ENCODE data around the gene SF3A1. TPM values are rescaled to one million over a fixed set of nuclear protein-coding genes. Genes with fewer than 3 reads are reported as not detected.

SF3A1 gene
- total and polyA plus RNA-seq, 2 of the 8 experiments (the other 6 are each of a cell fraction or from before 2014, with no cell fraction given), result 27.8 to 285 TPM

DNA sequence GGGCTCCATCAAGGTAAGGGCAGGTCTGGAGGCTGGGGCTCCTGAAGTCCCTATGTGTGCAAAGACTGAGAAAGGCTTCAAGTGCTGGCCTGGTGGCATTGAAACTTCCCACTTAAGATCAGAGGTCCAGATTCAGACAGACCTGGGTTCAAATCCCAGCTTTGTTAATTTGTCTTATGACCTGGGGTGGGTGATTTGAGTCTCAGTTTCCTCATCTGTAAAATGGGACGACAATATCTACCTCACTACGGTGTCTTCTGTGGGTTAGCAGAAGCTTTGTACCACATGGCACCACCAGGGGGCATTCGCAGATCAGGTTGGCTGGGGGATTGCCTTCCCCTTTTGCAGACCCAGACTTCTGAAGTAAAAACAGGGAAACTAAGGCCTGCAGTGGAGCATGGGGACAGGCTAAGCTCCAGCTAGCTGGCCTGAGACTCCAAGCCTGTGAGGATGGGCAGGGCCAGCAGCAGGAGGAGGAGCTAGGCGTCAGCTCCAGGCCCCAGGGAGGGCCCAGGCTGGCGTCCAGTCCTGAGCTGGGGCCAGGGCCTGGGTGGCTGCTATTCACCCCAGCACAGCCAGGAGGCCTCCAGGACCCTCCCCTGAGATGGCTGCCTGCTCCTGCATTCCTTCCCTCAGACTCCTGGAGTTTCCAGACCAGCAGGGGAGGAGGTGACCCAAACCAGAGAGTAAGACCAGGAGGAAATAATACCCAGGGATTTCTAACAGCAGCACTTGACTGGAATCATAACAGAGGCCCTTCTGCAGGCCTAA, 68.9 kb downstream of the SF3A1 start (continued):
- TF ChIP-seq TAF1 (IDR thresholded peaks at IDR 0.05; ENCODE audit: low read depth, low read length), result no peak
- TF ChIP-seq, protein P1, sequence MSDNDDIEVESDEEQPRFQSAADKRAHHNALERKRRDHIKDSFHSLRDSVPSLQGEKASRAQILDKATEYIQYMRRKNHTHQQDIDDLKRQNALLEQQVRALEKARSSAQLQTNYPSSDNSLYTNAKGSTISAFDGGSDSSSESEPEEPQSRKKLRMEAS (IDR thresholded peaks at IDR 0.05), result peak; percentile 44; the same call in 1 of the 2 replicates
